Germinal center (tissue), 1 donor: ENCODE data around the gene SERPINA9.
"Not testable (repeated sequence)": the region's sequence is repeated elsewhere in the genome, so short reads cannot be mapped to it uniquely, and the experiment has no call there.

Source experiments
- DNase-seq: peaks from one replicate; pipeline ENCODE4 v3.0.0; 2012; ENCODE audit warnings: mixed read lengths, low spot score

Gene SERPINA9

DNA sequence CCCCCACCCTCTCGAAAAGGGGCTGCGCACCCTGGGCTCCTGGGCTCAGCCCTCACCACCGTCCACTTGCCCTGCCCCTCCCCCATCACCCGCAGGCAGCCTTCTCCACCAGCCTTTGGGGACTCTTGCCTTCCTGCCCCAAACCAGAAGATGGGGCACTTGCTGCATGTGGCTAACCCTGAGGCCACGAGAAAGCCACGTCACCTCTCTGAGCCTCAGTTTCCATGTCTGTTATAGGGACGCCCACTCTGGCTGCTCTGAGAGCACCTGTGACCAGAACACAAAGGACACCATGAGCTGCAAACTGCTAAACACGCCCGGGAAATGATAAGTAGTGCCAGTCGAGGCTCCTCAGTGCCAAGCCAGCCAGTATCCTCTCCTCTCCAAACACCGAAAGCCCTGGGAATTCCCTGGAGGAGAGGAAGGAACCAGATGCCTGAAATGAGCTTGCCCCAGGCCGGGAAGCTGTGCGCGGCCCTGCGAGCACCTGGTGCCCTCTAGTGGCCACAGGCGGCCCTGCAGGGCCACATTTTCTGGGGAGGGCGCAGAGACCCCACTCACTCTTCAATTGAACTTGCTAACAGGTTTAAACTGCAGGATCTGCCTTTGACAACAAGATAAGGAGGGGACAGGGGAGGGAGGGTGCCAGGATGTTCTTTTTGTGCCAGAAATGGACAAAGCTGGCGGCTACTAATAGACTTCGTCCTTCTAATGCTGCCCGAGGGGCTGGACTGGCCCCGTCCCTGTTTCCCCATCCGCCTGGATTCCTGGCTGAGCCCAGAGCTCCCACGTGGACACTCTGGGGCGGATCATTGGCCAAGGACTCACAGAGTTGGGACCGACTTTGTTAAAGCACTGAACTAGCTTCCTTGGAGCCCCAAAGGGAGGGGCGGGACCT is 10.2 kb upstream of the SERPINA9 start:
- DNase-seq, result peak; percentile 66

DNA sequence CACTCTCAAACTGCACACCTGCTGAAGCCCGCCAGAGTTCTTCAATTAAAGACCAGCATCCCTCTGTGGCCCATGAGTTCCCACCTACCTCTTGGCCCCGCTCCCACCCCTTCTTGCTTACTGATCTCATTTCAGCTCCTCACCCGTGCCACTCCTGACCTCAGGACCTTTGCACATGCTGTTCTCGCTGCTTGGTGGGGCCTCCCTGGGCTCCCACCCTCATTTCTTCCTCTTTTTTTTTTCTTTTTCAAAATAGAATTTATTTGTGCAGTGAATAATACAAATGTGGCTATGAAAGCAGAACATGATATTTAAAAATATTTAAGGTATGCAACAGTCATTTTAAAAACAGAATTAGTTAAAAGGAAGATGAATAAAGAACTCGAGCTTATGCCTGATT is 8.5 kb upstream of the SERPINA9 start:
- no peak for DNase-seq

- DNase-seq, result no peak
Observed at GRCh38 chr14:94483729-94484275, 7.8 kb upstream of the SERPINA9 start.

- peak; percentile 57 for DNase-seq
Observed at GRCh38 chr14:94483071-94483451, 7.1 kb upstream of the SERPINA9 start.

DNA sequence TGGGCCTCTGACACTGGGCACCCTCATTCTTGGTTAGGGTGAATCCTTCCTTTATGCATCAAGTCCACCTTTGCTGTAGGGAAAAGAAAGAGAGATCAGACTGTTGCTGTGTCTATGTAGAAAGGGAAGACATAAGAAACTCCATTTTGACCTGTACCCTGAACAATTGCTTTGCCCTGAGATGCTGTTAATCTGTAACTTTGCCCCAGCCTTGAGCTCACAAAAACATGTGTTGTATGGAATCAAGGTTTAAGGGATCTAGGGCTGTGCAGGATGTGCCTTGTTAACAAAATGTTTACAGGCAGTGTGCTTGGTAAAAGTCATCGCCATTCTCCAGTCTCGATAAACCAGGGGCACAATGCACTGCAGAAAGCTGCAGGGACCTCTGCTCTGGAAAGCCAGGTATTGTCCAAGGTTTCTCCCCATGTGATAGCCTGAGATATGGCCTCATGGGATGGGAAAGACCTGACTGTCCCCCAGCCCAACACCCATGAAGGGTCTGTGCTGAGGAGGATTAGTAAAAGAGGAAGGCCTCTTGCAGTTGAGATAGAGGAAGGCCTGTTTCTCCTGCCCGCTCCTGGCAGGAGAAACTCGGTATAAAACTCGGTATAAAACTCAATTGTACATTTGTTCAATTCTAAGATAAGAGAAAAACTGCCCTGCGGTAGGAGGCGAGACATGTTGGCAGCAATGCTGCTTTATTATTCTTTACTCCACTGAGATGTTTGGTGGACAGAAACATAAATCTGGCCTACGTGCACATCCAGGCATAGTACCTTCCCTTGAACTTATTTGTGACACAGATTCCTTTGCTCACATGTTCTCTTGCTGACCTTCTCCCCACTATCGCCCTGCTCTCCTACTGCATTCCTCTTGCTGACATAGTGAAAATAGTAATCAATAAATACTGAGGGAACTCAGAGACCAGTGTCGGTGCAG is 6.4 kb upstream of the SERPINA9 start:
- DNase-seq, result not testable (repeated sequence)

GRCh38 chr14:94481468-94482131 is 5.6 kb upstream of the SERPINA9 start:
- DNase-seq, result no peak

GRCh38 chr14:94480809-94481208 is 4.8 kb upstream of the SERPINA9 start:
- no peak for DNase-seq

- no peak for DNase-seq
Observed at GRCh38 chr14:94478420-94478819, 2.4 kb upstream of the SERPINA9 start.

- DNase-seq, result no peak
Observed at GRCh38 chr14:94474581-94475031, 1.4 kb downstream of the SERPINA9 start.

DNA sequence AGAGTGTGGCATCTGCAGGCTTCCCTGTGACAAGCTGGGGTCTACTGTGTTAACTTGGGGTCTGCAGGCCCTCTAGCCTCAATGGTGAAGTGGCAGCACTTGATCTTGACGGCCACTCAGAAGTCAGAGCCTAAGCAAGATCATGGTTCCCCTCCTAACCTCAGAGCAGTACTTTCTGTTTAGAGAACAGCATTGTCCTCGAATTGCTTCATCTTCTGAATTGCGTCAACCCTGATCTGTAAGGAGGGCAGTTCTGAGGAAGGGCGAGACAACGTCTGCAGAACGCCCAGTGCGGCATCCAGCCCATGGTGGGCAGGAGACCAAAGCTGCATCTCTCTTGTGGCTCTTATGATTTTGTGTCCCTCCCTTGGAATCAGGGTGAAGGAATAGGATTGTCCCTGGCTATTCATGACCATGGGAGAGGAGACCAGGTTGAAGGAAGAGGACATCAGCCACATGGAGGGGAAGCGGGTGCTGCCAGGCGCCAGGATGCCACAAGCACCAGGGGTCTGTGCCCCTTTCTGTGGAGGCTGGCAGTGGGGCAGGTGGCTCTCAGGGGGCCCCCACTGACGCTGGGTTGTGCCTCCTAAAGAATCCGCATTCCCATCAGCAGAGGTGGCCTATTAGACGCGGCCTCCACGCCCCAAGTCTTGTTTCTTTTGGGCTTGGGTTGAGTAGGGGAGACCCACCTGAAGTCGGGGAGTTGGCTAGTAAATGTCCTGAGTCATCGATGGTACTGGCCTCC is 2.2 kb downstream of the SERPINA9 start:
- no peak for DNase-seq

DNA sequence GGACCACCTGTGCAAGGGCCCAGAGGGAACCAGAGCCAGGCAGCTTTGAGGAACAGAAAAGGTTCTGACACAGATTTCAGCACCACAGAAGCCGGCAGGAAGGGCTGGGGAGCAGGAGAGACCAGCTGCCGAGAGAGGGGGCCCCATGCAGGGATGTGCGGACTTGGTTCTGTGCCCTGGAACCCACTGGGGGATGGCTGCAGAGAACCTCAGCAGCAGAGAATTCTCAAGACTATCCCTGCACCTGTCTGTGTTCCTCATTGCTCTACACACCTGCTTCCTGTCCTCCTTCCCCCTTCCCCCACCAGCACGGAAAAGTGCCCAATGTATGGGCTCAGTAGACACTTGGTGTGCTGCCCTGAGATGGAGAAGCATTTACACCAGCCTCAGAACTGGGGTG is 3.2 kb downstream of the SERPINA9 start:
- peak; percentile 66 for DNase-seq

GRCh38 chr14:94471045-94471444 is 5.0 kb downstream of the SERPINA9 start:
- DNase-seq, result no peak

GRCh38 chr14:94470311-94470710 is 5.7 kb downstream of the SERPINA9 start:
- no peak for DNase-seq

- DNase-seq, result no peak
Observed at GRCh38 chr14:94469261-94469660, 6.7 kb downstream of the SERPINA9 start.

DNA sequence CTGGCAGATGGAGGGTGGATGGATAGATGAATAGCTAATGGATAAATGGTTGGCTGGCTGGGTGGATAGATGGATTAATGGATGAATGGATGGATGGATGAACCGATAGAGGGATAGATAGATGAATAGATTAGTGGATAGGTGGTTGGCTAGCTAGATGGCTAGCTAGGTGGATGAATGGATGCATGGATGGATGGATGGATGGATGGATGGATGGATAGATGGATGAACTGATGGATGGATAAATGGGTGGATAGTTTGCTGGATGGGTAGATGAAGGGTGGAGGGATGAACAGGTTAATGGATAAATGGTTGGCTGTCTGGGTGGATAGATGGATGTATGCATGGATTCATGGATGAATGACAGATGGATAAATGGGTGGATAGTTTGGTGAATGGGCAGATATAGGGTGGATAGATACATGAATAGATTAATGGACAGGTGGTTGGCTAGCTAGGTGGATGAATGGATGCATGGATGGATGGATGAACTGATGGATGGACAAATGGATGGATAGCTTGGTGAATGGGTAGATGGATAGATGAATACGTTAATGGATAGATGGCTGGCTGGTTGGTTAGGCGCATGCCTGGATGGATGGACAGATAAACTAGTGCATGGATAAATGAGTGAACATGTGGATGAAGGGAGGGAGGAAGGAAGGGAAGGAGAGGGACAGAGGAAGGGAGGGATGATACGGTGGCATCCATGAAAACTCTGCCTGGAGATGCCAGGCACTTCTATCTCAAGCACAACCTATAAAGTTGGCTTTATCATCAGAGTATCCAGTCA is 8.1 kb downstream of the SERPINA9 start:
- DNase-seq, result no peak

- no peak for DNase-seq
Observed at GRCh38 chr14:94466706-94467370, 9.2 kb downstream of the SERPINA9 start.

- no peak for DNase-seq
Observed at GRCh38 chr14:94465042-94465441, 11.0 kb downstream of the SERPINA9 start.

- no peak for DNase-seq
Observed at GRCh38 chr14:94464290-94464689, 11.7 kb downstream of the SERPINA9 start.

- no peak for DNase-seq
Observed at GRCh38 chr14:94462763-94463572, 13.0 kb downstream of the SERPINA9 start.
